ENCODE data around the gene CXADR.

CXADR gene

DNA sequence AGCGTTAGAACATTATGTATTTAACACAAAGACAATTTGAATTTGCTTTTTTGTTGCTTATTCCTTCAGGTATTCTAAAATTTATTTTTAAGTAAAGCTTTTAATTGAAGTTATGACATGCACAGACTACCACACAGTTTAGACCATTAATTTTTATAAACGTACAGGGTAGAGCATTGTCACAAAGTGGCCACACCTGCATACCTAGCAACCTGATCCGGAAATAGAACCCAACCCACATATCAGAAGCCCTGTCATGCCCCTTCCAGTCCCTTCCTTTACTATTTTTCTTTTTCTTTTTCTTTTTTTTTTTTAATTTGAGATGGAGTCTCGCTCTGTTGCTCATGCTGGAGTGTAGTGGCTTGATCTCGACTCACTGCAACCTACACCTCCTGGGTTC lies 16.8 kb downstream of the CXADR start:
- TF ChIP-seq, protein P1, sequence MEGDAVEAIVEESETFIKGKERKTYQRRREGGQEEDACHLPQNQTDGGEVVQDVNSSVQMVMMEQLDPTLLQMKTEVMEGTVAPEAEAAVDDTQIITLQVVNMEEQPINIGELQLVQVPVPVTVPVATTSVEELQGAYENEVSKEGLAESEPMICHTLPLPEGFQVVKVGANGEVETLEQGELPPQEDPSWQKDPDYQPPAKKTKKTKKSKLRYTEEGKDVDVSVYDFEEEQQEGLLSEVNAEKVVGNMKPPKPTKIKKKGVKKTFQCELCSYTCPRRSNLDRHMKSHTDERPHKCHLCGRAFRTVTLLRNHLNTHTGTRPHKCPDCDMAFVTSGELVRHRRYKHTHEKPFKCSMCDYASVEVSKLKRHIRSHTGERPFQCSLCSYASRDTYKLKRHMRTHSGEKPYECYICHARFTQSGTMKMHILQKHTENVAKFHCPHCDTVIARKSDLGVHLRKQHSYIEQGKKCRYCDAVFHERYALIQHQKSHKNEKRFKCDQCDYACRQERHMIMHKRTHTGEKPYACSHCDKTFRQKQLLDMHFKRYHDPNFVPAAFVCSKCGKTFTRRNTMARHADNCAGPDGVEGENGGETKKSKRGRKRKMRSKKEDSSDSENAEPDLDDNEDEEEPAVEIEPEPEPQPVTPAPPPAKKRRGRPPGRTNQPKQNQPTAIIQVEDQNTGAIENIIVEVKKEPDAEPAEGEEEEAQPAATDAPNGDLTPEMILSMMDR (IDR thresholded peaks at IDR 0.05; ENCODE audit: low read depth, low read length): no peak
- TF ChIP-seq EZH2phosphoT487 (IDR thresholded peaks at IDR 0.05; ENCODE audit: low read depth): no peak
- H3K27ac ChIP-seq (ENCODE audit: low read length): no peak overlapping the region

DNA sequence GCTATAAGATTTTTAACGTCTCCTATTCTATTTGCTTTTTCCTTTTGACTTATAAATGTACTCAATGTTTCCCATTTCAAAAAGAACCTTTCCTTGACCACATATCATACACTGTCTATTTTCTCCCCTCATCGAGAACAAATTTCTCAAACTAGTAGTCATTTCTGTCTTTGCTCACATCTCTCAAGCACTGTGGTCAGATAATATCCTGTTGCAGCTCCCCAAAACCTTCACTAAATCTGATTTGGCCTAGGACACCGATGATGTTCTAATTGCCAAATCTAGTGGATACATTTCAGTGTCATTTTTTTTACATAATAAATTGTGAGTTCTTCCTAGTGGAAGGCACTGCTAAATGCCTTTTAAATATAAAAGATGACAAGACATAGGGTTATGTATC lies 19.4 kb downstream of the CXADR start:
- H2AFZ ChIP-seq (ENCODE audit: low read depth, low read length): no peak overlapping the region
- no peaks in the 10 kb centered on the region for H3K27me3 ChIP-seq (ENCODE audit: low read depth, low read length)
- H3K4me3 ChIP-seq (ENCODE audit: low read length): no peak overlapping the region
- H3K27ac ChIP-seq (ENCODE audit: low read length): no peak overlapping the region
- no peaks in the 10 kb centered on the region for H4K20me1 ChIP-seq (ENCODE audit: insufficient read depth, low read length)
- H3K9me3 ChIP-seq (ENCODE audit: insufficient read depth, low read length): no peaks in the 10 kb centered on the region
- TF ChIP-seq, protein P1 (IDR thresholded peaks at IDR 0.05; ENCODE audit: low read depth, low read length): no peak
- no peak for TF ChIP-seq EZH2phosphoT487 (IDR thresholded peaks at IDR 0.05; ENCODE audit: low read depth)
- no peaks in the 10 kb centered on the region for H3K4me1 ChIP-seq (ENCODE audit: low read length)
- no peaks in the 10 kb centered on the region for H3K36me3 ChIP-seq (replicated peaks; ENCODE audit: low read depth, low read length)
- no peaks in the 10 kb centered on the region for H3K79me2 ChIP-seq (ENCODE audit: low read length)
- H3K4me2 ChIP-seq (ENCODE audit: low read length): no peak overlapping the region
- H3K9ac ChIP-seq (ENCODE audit: low read length): no peak overlapping the region

More for the DNA sequence above, 16.8 kb downstream of the CXADR start:
- Histone ChIP-seq H3K79me2 (ENCODE audit: low read length) (no peaks in the 10 kb centered on the region), H3K4me1 (ENCODE audit: low read length) (no peaks in the 10 kb centered on the region), H3K9me3 (ENCODE audit: insufficient read depth, low read length) (no peaks in the 10 kb centered on the region), H3K4me3 (ENCODE audit: low read length) (no peak overlapping the region), H3K36me3 (replicated peaks; ENCODE audit: low read depth, low read length) (no peaks in the 10 kb centered on the region), H4K20me1 (ENCODE audit: insufficient read depth, low read length) (no peaks in the 10 kb centered on the region), H3K9ac (ENCODE audit: low read length) (no peak overlapping the region), H2AFZ (ENCODE audit: low read depth, low read length) (no peak overlapping the region), H3K27me3 (ENCODE audit: low read depth, low read length) (no peaks in the 10 kb centered on the region), H3K4me2 (ENCODE audit: low read length) (no peak overlapping the region)

DNA sequence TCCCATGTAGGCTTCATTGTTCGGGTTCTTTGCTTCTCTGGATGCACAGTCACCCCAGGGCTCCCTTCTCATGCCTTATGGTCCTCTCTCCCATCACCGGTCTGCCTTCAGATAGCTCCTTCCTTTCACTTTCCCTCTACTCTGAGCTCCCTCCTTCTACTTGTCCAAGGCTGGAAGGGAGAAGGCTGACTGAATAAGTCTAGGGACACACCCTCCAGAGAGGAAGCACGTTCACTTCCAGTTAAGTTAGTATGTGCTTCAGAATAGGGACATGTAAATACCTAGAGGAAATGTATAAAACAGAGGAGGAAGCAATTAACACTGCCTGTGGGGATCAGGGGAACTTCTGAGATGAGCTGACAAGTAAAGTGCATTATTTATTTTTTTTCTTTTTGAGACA lies 23.5 kb downstream of the CXADR start:
- Histone ChIP-seq H2AFZ (ENCODE audit: low read depth, low read length) (no peak overlapping the region), H3K9me3 (ENCODE audit: insufficient read depth, low read length) (no peaks in the 10 kb centered on the region), H3K27me3 (ENCODE audit: low read depth, low read length) (no peaks in the 10 kb centered on the region), H3K79me2 (ENCODE audit: low read length) (no peaks in the 10 kb centered on the region), H3K4me3 (ENCODE audit: low read length) (no peak overlapping the region), H3K4me2 (ENCODE audit: low read length) (no peak overlapping the region), H3K36me3 (replicated peaks; ENCODE audit: low read depth, low read length) (no peaks in the 10 kb centered on the region), H3K27ac (ENCODE audit: low read length) (no peak overlapping the region), H3K9ac (ENCODE audit: low read length) (no peak overlapping the region), H3K4me1 (ENCODE audit: low read length) (peaks cover 13% of the 10 kb centered on the region), H4K20me1 (ENCODE audit: insufficient read depth, low read length) (no peaks in the 10 kb centered on the region)
- no peak for TF ChIP-seq EZH2phosphoT487 (IDR thresholded peaks at IDR 0.05; ENCODE audit: low read depth)
- TF ChIP-seq, protein P1 (IDR thresholded peaks at IDR 0.05; ENCODE audit: low read depth, low read length): no peak

DNA sequence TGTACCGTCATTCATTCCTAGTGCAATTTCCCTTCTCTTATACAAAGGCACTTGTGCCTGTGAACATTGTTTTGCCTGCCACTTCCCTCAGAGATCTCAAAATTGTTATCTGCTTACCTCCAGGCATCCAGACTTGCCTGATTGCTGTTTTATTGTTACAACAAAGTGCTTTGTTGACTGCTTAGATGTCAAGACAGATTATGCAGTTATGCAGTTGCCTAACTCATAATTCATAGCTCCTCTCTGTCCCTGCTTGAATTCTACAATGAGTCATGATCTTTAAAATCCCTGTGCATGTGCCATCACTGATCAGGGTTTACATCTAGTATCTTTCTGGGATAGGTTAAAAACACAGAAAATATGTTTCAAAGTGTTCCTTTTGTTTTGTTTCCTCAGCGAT lies 24.5 kb downstream of the CXADR start:
- no peak overlapping the region for H3K9ac ChIP-seq (ENCODE audit: low read length)
- no peak overlapping the region for H3K4me2 ChIP-seq (ENCODE audit: low read length)
- no peak for TF ChIP-seq EZH2phosphoT487 (IDR thresholded peaks at IDR 0.05; ENCODE audit: low read depth)
- TF ChIP-seq, protein P1 (IDR thresholded peaks at IDR 0.05; ENCODE audit: low read depth, low read length): no peak
- no peak overlapping the region for H3K4me3 ChIP-seq (ENCODE audit: low read length)
- no peaks in the 10 kb centered on the region for H3K27me3 ChIP-seq (ENCODE audit: low read depth, low read length)
- no peaks in the 10 kb centered on the region for H3K79me2 ChIP-seq (ENCODE audit: low read length)
- no peak overlapping the region for H2AFZ ChIP-seq (ENCODE audit: low read depth, low read length)
- no peaks in the 10 kb centered on the region for H3K36me3 ChIP-seq (replicated peaks; ENCODE audit: low read depth, low read length)
- no peaks in the 10 kb centered on the region for H4K20me1 ChIP-seq (ENCODE audit: insufficient read depth, low read length)
- H3K27ac ChIP-seq (ENCODE audit: low read length): no peak overlapping the region
- H3K9me3 ChIP-seq (ENCODE audit: insufficient read depth, low read length): no peaks in the 10 kb centered on the region
- peaks cover 13% of the 10 kb centered on the region for H3K4me1 ChIP-seq (ENCODE audit: low read length)

Measured in OCI-LY3 (cell line).